Activated T-cell treated with anti-CD3 and anti-CD28 coated beads, Interleukin-2, amount 50 U/mL, for 4 hours (primary cell): ENCODE measurements around the gene LTC4S. TPM values are rescaled to one million over a fixed set of nuclear protein-coding genes. Genes with fewer than 3 reads are reported as not detected.

Experiments
- ATAC-seq, 2 donors: fragments of 200-7000 bp; cut with Tn5 transposase; one replicate each; pipeline ENCODE4 v1.10.0; 2021
- DNase-seq: peaks from one replicate; pipeline ENCODE4 v3.0.0-alpha.2; 2020
- H3K27me3 Mint-ChIP-seq: one replicate; pipeline ENCODE4 v1.8.0; 2021; ENCODE audit warnings: low read depth, mixed read lengths
- H3K36me3 Mint-ChIP-seq: one replicate; pipeline ENCODE4 v1.8.0; 2022; ENCODE audit warnings: mixed read lengths; ENCODE audit not compliant: insufficient read depth
- H3K4me1 Mint-ChIP-seq: one replicate; pipeline ENCODE4 v1.8.0; 2021; ENCODE audit warnings: low read depth, mixed read lengths
- H3K4me3 Mint-ChIP-seq: one replicate; pipeline ENCODE4 v1.8.0; 2021; ENCODE audit warnings: mild to moderate bottlenecking, moderate library complexity, mixed read lengths
- H3K9me3 Mint-ChIP-seq: one replicate; pipeline ENCODE4 v1.8.0; 2021; ENCODE audit warnings: mixed read lengths
- total RNA-seq, 3 donors: library from RNA; stranded (reverse); gene quantifications; one replicate each; pipeline ENCODE4 v1.2.1, GENCODE V29; 2021

LTC4S gene
- total RNA-seq, 3 donors from 2014 or later = 0.37 to 2.3 (median 0.61) TPM

DNA sequence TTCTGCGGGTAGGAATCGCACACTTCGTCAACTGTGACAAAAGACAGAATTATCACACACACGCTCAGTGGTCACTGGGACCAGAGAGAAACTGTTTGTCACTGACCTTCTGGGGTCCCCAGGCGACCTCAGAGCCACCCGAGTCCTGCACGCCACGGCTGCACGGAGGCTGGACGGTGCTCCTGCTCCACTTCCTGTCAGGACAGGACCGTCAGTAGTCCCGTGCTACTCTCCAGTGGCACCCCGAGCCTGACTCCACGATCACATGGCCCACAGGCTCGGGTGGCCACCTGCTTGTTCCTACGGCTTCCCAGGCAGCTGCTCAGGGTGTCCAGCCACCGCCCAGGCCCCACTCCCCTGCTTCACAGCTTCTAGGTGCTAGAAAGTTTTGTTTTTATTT lies 47.0 kb downstream of the LTC4S start:
- Mint-ChIP-seq H3K9me3 (peaks cover 5% of the 10 kb centered on the region), H3K4me3 (no peak overlapping the region), H3K36me3 (peaks cover 25% of the 10 kb centered on the region), H3K27me3 (no peaks in the 10 kb centered on the region), H3K4me1 (peaks cover 18% of the 10 kb centered on the region)
- DNase-seq (no peak), ATAC-seq (no peak)

GRCh38 chr5:179841621-179842020 lies 47.8 kb downstream of the LTC4S start:
- Mint-ChIP-seq H3K9me3 (peaks cover 5% of the 10 kb centered on the region), H3K4me1 (peaks cover 9% of the 10 kb centered on the region), H3K36me3 (peaks cover 24% of the 10 kb centered on the region), H3K4me3 (no peak overlapping the region), H3K27me3 (no peaks in the 10 kb centered on the region)
- ATAC-seq (no peak), DNase-seq (no peak)

Other genes starting within 250 kb of the LTC4S start
- 10 to 100 TPM; 33.8 to 38.7 (median 34.3) TPM for gene RUFY1, start 243.4 kb upstream of the LTC4S start, total RNA-seq
- 1,000 to 10,000 TPM; 1,008 to 1,029 (median 1,012) TPM for gene HNRNPH1, start 170.3 kb upstream of the LTC4S start, total RNA-seq
- under 1 TPM in 2 of 3 donors, not detected in 1; 0.51 to 0.53 TPM for gene CBY3, start 113.0 kb upstream of the LTC4S start, total RNA-seq
- gene CANX, start 95.0 kb upstream of the LTC4S start, total RNA-seq = 100 to 1,000 TPM; 630 to 693 (median 634) TPM
- 10 to 100 TPM; 24.5 to 27.5 (median 26.9) TPM for gene MAML1, start 61.2 kb upstream of the LTC4S start, total RNA-seq
- gene MGAT4B, start 12.9 kb downstream of the LTC4S start, total RNA-seq = 10 to 100 TPM; 43.6 to 63.7 (median 54.5) TPM
- gene SQSTM1, start 26.9 kb downstream of the LTC4S start, total RNA-seq = 100 to 1,000 TPM; 109 to 141 (median 111) TPM
- gene MRNIP, start 64.8 kb downstream of the LTC4S start, total RNA-seq = 10 to 100 TPM; 14.9 to 16.1 (median 16.0) TPM
- 10 to 100 TPM; 82.7 to 91.8 (median 88.6) TPM for gene TBC1D9B, start 113.9 kb downstream of the LTC4S start, total RNA-seq